UCSD-AML1 (cell line): ENCODE measurements around the gene GRM8.

Experiments used
- DNase-seq: peaks from one replicate; lab custom pipeline; 2025; ENCODE audit not compliant: unreplicated experiment; lab: John Stamatoyannopoulos, UW

The GRM8 gene

DNA sequence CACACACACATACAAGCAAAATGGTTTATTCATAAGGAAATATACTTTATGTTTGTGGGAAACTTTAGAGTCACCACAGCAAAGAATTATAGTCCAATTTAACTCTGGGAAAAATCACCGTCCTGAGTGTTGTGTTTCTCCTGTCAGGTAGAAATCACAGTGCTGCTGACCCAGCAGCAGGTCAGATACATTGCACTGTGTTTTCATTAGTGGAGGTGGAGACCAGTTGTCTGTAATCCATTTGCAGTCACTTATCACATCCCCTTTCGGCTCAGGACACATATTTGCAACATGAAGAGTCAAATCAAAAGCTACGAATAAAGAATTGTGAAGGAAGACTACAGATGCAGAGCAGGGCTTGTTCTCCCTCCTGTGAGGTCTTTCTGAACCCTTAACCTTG lies 799.6 kb downstream of the GRM8 start:
- DNase-seq: no peak

DNA sequence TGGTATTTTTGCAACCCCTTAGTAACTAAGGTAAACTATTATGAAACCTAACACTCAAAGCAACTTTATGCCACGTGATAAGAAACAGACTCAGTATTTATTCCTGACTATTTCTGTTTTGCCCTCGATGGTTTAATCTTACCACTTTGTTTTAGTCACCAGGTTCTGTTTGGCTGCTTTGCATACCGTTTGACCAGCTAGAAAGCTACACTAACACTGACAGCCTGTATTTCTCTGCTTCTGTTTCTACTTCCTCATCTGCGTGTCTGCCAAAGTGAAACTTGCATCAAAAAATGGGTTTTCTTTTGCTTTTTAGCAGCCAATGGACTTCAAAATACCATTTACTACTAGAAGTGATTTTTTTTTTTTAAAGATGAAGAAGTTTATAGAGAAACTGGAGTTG lies 802.5 kb downstream of the GRM8 start:
- DNase-seq: no peak

DNA sequence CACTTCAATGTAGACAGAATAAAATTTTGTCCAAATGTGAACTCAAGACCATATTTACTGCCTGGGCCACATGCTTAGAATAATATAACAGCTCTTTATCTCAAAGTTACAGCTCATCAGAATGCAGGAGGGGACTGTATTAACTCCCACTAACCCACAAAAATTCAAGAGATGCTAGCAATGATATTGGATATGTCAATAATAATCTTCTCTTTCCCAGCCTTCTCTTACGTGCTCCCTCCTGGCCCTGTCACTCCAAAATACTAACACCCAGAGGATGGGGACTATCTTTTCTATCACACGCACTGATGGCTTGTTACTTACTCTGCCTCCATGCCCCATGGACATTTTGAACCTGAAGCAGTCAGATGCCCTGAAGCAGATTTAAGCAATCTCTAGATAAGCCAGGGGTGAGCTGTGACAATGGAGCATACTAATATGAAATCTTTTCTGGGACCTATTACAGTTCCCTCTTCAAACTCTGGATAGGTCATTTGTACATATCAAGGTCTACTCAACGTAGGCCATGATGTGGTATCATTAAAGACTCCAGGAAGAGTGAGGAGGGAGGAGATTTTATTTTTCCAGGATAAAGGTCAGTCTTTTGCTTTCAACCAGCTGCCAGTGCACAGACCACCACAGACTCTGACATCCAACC lies 803.0 kb downstream of the GRM8 start:
- no peak for DNase-seq

DNA sequence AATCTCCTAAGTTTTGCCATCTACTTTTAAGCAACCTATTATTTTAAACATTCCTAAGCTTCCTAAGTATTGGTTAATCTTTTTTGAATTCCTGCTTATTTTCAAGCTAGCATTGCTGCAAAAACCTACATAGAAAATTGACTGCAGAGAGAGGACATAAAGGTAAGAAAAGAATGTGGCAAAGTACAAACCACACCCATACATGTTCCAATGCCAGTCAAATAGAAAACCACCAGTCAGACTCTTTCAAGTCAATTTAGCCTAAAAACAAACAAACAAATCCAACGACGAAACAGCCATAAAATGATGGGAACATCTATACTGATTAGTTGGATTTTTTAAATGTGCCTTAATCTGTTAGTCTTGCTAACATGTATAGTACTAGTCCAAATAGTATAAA lies 804.8 kb downstream of the GRM8 start:
- no peak for DNase-seq

DNA sequence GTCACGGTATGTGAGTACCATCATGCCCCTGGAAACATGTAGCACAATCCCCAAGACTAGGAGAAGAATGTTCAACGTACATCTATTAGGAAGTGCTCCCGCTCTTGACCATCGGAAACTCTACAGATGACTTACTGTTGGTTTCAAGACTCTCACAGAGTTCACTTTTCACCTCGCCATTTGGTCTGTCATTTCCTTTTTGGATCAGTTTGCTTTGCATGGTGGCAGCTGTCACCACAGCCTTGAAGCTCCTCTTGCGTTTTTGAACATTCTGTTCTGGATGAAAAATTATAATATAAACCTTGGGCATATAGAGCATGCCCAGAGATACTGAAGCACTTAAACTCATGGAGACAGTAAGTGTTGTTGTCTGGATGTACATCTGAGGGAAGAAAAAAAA lies 806.8 kb downstream of the GRM8 start:
- DNase-seq: no peak

DNA sequence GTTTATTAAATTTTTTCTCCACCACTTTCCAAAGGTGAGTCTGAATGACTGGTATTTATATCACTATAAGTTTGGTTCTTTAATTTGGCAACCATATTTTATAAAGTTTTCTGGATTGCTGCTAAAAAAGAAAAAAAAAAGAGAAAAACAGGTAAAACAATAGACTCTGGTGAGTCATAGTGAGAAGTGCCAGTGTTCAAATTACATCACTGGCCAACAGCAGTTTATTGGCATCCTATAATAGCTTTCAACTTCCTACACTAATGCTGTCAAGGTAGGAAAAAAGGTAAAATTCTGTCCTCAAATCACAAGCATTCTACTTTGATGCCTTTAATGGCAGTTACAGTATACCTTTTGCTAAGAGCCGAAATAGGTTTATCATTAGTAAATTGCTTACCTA lies 808.8 kb downstream of the GRM8 start:
- DNase-seq: no peak

DNA sequence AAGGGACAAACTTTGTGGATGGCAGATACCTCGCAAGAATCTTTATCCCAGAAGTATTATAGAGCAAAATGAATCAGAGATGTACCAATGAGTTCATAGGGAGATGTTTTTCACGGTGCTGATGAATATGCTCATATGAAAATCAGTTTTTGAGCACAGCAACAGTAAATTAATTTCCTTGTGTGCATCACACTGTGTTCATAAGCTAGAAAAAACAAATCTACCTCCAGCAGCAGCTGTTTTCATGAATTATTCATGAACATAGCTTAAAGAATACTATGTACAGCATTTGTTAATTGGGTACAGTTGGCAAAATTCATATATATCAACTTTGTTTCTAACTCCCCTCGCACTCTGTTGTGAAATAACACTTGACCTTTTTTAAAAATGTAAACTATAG lies 809.8 kb downstream of the GRM8 start:
- DNase-seq: no peak

DNA sequence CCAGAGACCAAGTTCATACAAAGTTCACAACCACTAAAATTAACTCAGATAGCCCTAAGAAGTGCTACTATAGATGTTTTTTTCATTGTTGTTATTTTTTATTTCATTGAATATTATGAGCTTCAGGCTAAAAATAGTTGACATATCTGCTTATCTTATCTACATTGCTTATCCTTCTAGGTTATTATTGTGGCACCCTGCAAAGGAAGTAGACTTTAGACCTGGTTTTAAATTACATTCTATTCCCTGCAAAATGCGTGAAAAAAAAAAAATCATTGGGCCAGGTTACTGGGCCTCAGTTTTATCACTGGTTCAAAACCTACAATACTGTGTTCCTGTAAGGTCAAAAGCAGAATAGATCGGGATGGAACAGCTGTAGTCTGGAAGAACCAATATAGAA lies 811.0 kb downstream of the GRM8 start:
- no peak for DNase-seq

DNA sequence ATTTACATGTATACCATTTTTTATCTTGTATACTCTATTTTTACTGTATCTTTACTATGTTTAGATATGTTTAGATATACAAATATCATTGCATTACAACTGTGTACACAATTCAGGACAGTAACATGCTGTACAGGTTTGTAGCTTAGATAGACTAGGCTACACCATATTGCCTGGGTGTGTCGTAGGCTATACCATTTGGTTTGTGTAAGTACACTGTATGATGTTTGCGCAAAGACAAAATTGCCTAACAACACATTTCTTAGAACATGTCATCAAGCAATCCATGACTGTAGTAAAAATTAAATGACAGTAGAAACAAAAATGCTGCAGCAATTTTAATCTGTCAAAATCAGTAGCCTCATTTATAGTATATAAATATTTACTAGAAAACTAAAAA lies 812.2 kb downstream of the GRM8 start:
- no peak for DNase-seq

DNA sequence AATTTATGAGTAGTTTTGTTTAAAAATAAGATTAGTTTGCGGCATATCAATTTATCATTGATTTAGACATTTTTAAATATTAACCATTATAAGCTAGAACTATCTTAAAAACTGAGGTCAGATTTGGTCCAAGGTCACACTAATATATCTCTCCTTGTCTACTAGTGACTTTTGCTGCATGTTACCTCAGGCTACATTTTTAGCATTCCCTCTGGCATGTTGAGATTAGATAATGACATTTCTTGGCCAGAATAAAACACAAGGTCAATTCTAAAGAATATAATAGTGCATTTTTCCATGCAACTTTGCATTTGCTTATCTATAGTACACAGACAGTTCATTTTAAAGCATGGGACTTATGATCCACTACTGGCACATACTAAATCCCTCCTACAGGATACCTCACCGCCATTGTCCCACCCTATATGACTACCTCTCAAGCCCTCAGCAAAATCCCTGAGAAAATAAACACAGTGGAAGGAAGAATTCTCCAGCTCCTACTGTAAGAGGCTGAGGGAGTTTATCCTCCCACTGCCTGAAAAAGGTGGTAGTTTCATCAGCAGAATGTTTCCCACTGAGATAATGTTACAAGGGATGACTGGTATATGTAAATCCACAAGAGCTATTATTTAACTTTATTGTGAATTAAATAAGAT lies 816.4 kb downstream of the GRM8 start:
- no peak for DNase-seq

DNA sequence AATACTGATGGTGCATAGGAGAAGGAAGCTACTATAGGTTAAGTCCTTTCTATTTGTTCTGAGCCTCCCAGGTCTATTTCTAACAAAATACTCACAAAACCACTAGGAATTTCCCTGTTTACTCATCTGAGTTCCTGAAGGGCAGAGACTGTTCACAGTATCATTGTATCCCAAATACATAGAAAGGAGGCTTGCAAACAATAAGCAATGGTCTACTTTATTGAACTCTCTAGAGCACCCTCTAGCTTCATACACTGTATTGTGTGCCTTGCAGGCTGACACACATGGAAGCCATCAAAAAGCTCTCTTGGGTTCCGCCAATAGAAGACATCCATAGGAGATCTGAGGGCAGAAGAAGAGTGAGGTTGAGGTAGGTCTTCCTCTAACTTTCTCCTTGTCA lies 826.1 kb downstream of the GRM8 start:
- DNase-seq: no peak

DNA sequence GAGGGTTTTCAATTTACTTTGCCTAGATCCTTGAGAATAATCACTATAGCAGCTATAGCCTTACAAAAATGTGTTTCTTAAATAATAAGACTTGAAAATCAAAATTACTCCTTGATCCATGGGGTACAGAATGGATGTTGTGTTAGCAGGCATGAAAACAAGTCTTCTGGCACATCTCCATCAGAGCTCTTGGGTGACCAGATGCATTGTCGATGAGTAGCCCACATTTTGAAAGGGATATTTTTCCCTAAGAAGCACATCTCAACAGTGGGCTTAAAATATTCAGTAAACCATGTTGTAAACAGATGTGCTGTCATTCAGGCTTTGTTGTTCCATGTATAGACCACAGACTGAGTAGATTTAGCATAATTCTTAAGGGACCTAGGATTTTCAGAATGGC lies 827.8 kb downstream of the GRM8 start:
- DNase-seq: no peak

DNA sequence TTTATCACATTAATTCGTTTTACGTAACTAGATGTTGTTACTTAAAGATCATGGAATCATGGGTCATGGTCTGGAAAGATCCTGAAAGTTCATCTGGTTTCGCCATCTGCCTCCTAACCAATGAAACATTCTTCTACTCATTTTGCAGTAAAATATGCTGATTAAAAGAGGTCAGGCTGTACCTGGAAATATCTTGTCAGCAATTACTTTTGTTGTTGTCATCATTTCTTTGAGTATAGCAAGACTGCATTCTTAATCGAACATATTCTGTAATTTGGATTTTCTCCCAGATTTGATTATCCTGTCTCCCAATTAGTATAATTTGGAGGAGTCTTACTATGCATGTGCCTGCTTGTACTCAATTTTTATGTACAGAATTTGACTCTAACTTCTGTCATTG lies 833.7 kb downstream of the GRM8 start:
- DNase-seq: no peak

DNA sequence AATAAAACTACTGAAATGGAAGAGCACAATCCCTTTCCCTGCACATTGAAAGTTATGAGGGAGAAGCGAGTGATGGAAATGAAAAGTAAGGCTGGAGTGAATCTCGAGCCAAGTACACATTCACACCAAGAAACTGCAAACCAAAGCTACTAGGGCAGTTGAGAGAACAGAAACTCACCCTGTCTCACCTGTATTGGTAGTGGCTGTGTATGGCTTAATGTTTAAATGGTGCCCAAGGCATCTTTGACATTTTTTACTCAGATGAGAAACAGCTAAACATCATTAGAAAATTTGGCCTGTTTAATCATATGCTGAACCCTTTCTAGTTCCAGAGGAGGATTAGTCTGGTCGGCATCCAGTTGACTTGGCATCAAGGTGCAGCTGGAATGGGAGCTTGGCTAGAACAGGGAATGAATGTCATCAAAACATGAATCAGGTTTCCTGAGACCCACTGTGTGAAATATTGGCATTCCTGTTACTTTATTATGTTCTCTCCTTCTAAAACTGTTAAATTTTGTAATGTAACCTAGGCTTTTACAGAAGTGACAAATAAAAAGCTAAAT lies 840.8 kb downstream of the GRM8 start:
- DNase-seq: no peak

DNA sequence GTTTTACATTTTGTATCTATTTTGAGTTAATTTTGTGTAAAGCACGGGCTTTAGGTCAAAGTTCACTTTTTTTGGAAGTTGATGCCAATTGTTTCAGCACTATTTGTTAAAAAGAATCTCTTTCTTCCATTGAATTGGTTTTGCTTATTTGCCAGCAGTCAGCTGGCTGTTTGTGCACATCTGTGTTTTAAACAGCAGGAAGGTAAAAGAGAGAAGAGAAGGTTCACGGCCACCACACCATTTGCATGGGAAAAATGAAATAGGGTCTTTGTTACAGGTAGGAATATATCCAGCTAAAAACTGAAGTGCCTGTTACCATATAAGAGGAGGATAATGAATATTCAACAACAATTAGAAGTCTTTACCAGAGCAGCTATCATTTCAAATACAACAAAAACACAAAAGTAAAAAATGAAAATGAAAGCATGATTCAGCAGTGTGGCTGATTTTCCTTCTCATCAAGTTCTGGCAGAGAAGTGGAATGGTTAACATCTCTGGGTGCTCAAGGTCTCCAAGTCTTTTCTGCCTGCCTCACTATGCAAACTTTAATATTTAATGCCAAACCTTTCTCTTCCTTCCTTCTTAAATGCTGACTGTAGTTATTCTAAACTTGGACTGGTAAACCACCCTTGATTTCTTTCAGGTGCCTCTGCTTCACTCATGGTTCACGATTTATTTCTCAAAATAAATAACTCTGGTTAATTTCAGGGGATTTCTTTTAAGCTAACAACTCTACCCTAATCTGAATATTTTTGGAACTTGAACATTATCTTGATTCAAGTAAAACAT lies 841.5 kb downstream of the GRM8 start:
- no peak for DNase-seq

DNA sequence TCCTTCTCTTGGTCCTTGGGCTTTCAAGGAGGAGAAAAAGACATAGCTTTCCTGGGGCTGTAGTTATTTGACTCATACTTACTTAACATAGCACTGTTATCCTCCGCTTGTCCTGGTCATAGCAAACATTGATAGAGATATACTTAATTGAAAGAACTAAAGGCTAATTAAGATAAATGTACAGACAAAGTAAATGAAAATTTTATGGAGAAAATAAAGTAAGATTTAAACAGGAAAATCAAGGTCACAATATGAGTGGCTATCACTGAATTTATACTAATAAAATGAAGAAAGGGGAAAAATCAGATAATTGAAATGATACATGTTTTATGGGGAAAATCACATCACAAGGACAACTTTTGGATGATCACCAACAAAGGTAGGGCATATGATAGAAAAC lies 849.7 kb downstream of the GRM8 start:
- no peak for DNase-seq

DNA sequence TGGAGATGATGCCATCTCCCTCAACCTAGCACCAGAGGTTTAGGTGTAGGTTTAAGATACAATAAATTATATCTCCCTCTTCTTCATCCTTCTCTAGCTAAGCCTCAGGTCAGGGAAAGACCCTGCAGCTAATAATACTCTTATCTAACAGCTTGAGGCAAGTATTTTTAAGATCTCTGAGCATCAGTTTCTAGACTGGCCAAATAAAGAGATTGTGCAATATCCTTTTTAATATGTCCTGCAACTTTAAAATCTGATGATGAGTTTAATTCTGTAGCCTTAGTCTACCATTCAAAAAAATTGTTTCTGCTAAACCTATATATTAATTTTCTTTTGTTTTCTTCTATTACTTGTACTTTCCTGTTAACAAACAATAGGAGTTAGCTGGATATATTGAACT lies 850.8 kb downstream of the GRM8 start:
- no peak for DNase-seq

DNA sequence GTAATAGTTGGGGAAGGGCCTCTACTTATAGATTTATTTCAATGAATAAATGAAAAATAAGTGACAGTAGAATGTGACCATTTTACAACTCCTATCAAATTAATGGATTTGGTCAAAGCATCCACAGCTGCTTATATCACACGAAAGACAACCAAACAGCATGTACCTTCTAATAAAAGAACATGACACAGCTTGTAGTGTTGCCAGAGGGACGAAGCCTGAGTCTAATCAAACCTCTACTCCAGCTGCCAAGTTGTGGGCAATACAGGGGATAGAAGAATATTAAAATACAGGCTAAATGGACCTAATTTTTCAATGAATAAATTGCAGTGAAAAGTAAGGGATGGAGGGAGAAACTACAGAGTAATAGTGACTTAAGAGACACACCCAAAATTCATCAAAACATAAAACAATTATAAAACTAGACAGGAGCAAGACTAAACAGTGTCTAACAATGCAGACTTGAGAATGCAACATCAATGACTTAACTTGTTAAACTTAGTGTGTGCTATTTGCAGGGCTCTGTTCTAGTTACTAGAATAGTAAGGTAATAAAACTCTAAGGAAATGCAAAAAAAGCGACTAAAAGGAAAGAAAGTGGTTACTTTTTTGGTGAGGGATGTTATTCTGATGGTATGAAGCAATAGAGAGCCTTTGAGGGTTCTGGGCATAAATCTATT lies 853.8 kb downstream of the GRM8 start:
- no peak for DNase-seq

DNA sequence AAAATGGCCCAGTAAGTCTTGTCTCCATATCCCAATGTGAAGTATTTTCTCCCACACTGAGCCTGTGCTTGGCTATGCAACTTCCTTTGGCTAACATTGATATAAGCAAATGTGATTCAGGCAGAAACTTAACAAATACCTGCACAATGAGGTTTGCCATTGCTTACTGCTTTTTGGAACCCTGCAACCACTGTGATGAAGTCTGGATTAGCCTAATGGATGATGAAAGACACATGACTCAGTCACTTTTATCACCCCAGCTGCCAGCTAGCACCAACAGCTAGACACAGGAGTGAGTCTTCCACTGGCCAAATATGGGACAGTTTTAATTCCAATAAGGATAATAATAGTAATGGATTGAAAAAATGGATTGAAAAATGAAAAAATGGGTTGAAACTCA lies 854.5 kb downstream of the GRM8 start:
- DNase-seq: no peak

DNA sequence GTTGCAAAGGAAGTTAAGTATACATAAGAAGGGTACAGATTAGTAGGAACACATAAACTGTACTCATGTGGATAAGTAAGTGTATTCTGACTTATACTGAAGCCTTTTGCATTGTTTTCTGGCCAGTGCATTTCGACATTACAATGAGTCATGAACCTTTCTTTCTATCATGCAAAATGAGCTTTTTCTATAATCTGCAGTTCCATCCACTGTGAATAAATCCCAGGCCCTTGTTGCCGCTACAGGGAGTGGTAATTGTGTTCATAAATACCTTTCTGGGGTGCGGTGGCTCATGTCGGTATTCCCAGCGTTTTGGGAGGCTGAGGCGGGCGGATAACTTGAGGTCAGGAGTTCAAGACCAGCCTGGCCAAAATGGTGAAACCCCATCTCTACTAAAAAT lies 858.3 kb downstream of the GRM8 start:
- DNase-seq: no peak
